ENCODE results near the gene RASGRF1. TPM values are rescaled to one million over a fixed set of nuclear protein-coding genes. Genes with fewer than 3 reads are reported as not detected.

The RASGRF1 gene
- total RNA-seq, 2 experiments from 2014 or later: 3.0 to 4.5 TPM

GRCh38 chr15:78998526-78998925, 92.1 kb downstream of the RASGRF1 start:
- no TSS peak for BruUV-seq (replicated peaks)

DNA sequence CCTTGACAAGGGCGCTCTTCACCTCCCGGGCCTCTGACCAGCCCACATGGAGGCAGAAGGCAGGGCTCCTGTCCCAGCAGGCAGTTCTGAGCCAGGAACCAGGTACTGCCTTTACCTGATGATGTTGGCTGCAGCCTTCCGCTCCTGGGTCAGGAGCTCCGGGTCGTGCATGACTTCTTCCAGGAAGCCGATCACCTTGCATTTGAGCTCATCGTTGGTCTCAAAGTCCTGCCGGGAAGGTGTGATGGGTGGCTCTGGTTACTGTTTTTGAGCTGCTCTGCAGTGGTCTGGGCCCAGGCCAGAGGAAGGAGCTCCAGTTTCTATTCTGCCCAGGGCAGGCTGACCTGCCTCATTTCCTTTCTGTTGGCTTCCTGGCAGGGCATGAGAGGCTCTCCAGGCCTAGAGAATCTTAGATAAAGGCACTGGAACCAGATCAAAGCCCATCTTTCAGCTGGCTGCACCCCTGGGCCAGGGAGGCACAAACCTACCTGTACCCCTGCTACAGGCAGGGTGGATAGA, 92.5 kb downstream of the RASGRF1 start:
- H3K9me3 ChIP-seq (ENCODE audit: low read length): no peaks in the 10 kb centered on the region
- TF ChIP-seq, protein P1, sequence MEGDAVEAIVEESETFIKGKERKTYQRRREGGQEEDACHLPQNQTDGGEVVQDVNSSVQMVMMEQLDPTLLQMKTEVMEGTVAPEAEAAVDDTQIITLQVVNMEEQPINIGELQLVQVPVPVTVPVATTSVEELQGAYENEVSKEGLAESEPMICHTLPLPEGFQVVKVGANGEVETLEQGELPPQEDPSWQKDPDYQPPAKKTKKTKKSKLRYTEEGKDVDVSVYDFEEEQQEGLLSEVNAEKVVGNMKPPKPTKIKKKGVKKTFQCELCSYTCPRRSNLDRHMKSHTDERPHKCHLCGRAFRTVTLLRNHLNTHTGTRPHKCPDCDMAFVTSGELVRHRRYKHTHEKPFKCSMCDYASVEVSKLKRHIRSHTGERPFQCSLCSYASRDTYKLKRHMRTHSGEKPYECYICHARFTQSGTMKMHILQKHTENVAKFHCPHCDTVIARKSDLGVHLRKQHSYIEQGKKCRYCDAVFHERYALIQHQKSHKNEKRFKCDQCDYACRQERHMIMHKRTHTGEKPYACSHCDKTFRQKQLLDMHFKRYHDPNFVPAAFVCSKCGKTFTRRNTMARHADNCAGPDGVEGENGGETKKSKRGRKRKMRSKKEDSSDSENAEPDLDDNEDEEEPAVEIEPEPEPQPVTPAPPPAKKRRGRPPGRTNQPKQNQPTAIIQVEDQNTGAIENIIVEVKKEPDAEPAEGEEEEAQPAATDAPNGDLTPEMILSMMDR (conservative IDR thresholded peaks at IDR 0.05; ENCODE audit: low read length): no peak
- TF ChIP-seq EZH2phosphoT487 (IDR thresholded peaks at IDR 0.05; ENCODE audit: borderline replicate concordance, low read depth, low read length): no peak
- H3K4me1 ChIP-seq (ENCODE audit: insufficient read depth, low read length, poor library complexity, severe bottlenecking): peaks cover 8% of the 10 kb centered on the region
- no peaks in the 10 kb centered on the region for H4K20me1 ChIP-seq (ENCODE audit: insufficient read depth, low read length)
- no peaks in the 10 kb centered on the region for H3K36me3 ChIP-seq (ENCODE audit: insufficient read depth, low read length)
- no peak for DNase-seq (ENCODE audit: low spot score)
- POLR2A ChIA-PET: interaction anchor here (1.4 kb wide), 1 partner anchor 9 kb away, joined by 5 read pairs; no protein-coding TSS in a partner anchor
- H3K4me3 ChIP-seq (ENCODE audit: low read depth, low read length, poor library complexity, severe bottlenecking): no peak overlapping the region
- H3K27ac ChIP-seq (ENCODE audit: low read depth, low read length, poor library complexity, severe bottlenecking): no peak overlapping the region
- CTCF ChIA-PET (ENCODE audit: unreplicated experiment): no interaction called here
- intact Hi-C loops (cut with micrococcal nuclease; ENCODE audit: unreplicated experiment): no loop called here
- no peak overlapping the region for H2AFZ ChIP-seq (ENCODE audit: low read length)
- BruUV-seq (replicated peaks): no TSS peak
- H3K79me2 ChIP-seq (ENCODE audit: insufficient read depth, low read depth, low read length): no peaks in the 10 kb centered on the region
- H3K9me2 ChIP-seq (ENCODE audit: insufficient read depth, low read length): no peaks in the 10 kb centered on the region
- H3K4me2 ChIP-seq (ENCODE audit: low read length): no peak overlapping the region

More at GRCh38 chr15:78998526-78998925, 92.1 kb downstream of the RASGRF1 start:
- no peak overlapping the region for H3K27ac ChIP-seq (ENCODE audit: low read depth, low read length, poor library complexity, severe bottlenecking)
- H2AFZ ChIP-seq (ENCODE audit: low read length): no peak overlapping the region
- ChIA-PET POLR2A (interaction anchor here (1.4 kb wide), 1 partner anchor 9 kb away, joined by 5 read pairs; no protein-coding TSS in a partner anchor), CTCF (ENCODE audit: unreplicated experiment) (no interaction called here)
- H3K4me2 ChIP-seq (ENCODE audit: low read length): no peak overlapping the region
- no peaks in the 10 kb centered on the region for H3K79me2 ChIP-seq (ENCODE audit: insufficient read depth, low read depth, low read length)
- TF ChIP-seq, protein P1 (conservative IDR thresholded peaks at IDR 0.05; ENCODE audit: low read length): no peak
- no peak for TF ChIP-seq EZH2phosphoT487 (IDR thresholded peaks at IDR 0.05; ENCODE audit: borderline replicate concordance, low read depth, low read length)
- intact Hi-C loops (cut with micrococcal nuclease; ENCODE audit: unreplicated experiment): no loop called here
- H3K9me3 ChIP-seq (ENCODE audit: low read length): no peaks in the 10 kb centered on the region
- DNase-seq (ENCODE audit: low spot score): no peak
- H3K36me3 ChIP-seq (ENCODE audit: insufficient read depth, low read length): no peaks in the 10 kb centered on the region
- no peaks in the 10 kb centered on the region for H3K9me2 ChIP-seq (ENCODE audit: insufficient read depth, low read length)
- H4K20me1 ChIP-seq (ENCODE audit: insufficient read depth, low read length): no peaks in the 10 kb centered on the region
- H3K4me3 ChIP-seq (ENCODE audit: low read depth, low read length, poor library complexity, severe bottlenecking): no peak overlapping the region
- H3K4me1 ChIP-seq (ENCODE audit: insufficient read depth, low read length, poor library complexity, severe bottlenecking): peaks cover 13% of the 10 kb centered on the region

- TF ChIP-seq, protein P1 (conservative IDR thresholded peaks at IDR 0.05; ENCODE audit: low read length): no peak
- no peak for TF ChIP-seq EZH2phosphoT487 (IDR thresholded peaks at IDR 0.05; ENCODE audit: borderline replicate concordance, low read depth, low read length)
- Histone ChIP-seq H4K20me1 (ENCODE audit: insufficient read depth, low read length) (no peaks in the 10 kb centered on the region), H3K79me2 (ENCODE audit: insufficient read depth, low read depth, low read length) (no peaks in the 10 kb centered on the region), H3K4me1 (ENCODE audit: insufficient read depth, low read length, poor library complexity, severe bottlenecking) (peaks cover 9% of the 10 kb centered on the region), H3K36me3 (ENCODE audit: insufficient read depth, low read length) (no peaks in the 10 kb centered on the region), H3K27ac (ENCODE audit: low read depth, low read length, poor library complexity, severe bottlenecking) (no peak overlapping the region), H3K4me3 (ENCODE audit: low read depth, low read length, poor library complexity, severe bottlenecking) (no peak overlapping the region), H3K9me2 (ENCODE audit: insufficient read depth, low read length) (no peaks in the 10 kb centered on the region), H3K9me3 (ENCODE audit: low read length) (no peaks in the 10 kb centered on the region), H3K4me2 (ENCODE audit: low read length) (no peak overlapping the region), H2AFZ (ENCODE audit: low read length) (no peak overlapping the region)
- DNase-seq (ENCODE audit: low spot score): no peak
- POLR2A ChIA-PET: interaction anchor here (0.7 kb wide), 1 partner anchor 191 kb away, joined by 7 read pairs; no protein-coding TSS in a partner anchor
- BruUV-seq (replicated peaks): no TSS peak
- CTCF ChIA-PET (ENCODE audit: unreplicated experiment): no interaction called here
- intact Hi-C loops (cut with micrococcal nuclease; ENCODE audit: unreplicated experiment): no loop called here
Measured at GRCh38 chr15:78996894-78997275, 93.7 kb downstream of the RASGRF1 start.

Measured in OCI-LY7 (cell line).